Loucy (cell line): ENCODE measurements around the gene CHRNB4.

Experiments used
- H2AFZ ChIP-seq: fragments of 200-600 bp; sonication (generic); 2 replicates; pipeline ENCODE4 v1.6.0; 2016; ENCODE audit warnings: antibody characterized with exemption, mild to moderate bottlenecking, low read length, moderate library complexity
- H3F3A ChIP-seq: fragments of 200-600 bp; 2 replicates; pipeline ENCODE4 v1.6.0; 2016; ENCODE audit warnings: antibody characterized with exemption, low read depth, mild to moderate bottlenecking
- H3K27me3 ChIP-seq: fragments of 200-600 bp; sonication (generic); 2 replicates; pipeline ENCODE4 v1.6.1; 2014; ENCODE audit warnings: low read length, mild to moderate bottlenecking; ENCODE audit not compliant: insufficient read depth, poor library complexity, severe bottlenecking
- H3K36me3 ChIP-seq: fragments of 200-600 bp; sonication (generic); 2 replicates; pipeline ENCODE4 v1.6.1; 2016; ENCODE audit warnings: low read length; ENCODE audit not compliant: insufficient read depth
- H3K4me1 ChIP-seq: fragments of 200-600 bp; sonication (generic); 2 replicates; pipeline ENCODE4 v1.5.1; 2014; ENCODE audit warnings: low read length, mild to moderate bottlenecking; ENCODE audit not compliant: insufficient read depth, poor library complexity, severe bottlenecking
- H3K4me2 ChIP-seq: fragments of 200-600 bp; sonication (generic); 2 replicates; pipeline ENCODE4 v1.6.0; 2014; ENCODE audit warnings: antibody characterized with exemption, low read length, low read depth, mild to moderate bottlenecking; ENCODE audit not compliant: poor library complexity, severe bottlenecking
- H3K4me3 ChIP-seq: fragments of 200-600 bp; sonication (generic); 2 replicates; pipeline ENCODE4 v1.5.1; 2014; ENCODE audit warnings: low read length, mild to moderate bottlenecking, mixed read lengths; ENCODE audit not compliant: poor library complexity, severe bottlenecking
- H3K79me2 ChIP-seq: fragments of 200-600 bp; sonication (generic); 2 replicates; pipeline ENCODE4 v1.6.1; 2014; ENCODE audit warnings: low read length; ENCODE audit not compliant: insufficient read depth
- H3K9ac ChIP-seq: fragments of 200-600 bp; sonication (generic); 2 replicates; pipeline ENCODE4 v1.6.0; 2014; ENCODE audit warnings: mild to moderate bottlenecking, low read depth, low read length, moderate library complexity; ENCODE audit not compliant: poor library complexity, severe bottlenecking
- H3K9me2 ChIP-seq: fragments of 200-600 bp; sonication (generic); replicated peaks from 2 replicates; pipeline ENCODE4 v1.6.1; 2016; ENCODE audit warnings: low read depth, low read length, mixed read lengths
- H3K9me3 ChIP-seq: fragments of 200-600 bp; sonication (generic); 2 replicates; pipeline ENCODE4 v1.6.1; 2014; ENCODE audit warnings: mild to moderate bottlenecking, antibody characterized with exemption, low read length, low read depth; ENCODE audit not compliant: insufficient read depth
- H4K20me1 ChIP-seq: fragments of 200-600 bp; sonication (generic); 2 replicates; pipeline ENCODE4 v1.6.0; 2014; ENCODE audit warnings: antibody characterized with exemption, low read length, mild to moderate bottlenecking; ENCODE audit not compliant: insufficient read depth, poor library complexity, severe bottlenecking
- CTCF ChIP-seq: fragments of 200-600 bp; sonication (generic); conservative IDR thresholded peaks from 2 replicates; pipeline ENCODE4 v1.5.1; 2014; ENCODE audit warnings: mild to moderate bottlenecking, antibody characterized with exemption, low read length
- EZH2phosphoT487 ChIP-seq: fragments of 200-600 bp; IDR thresholded peaks from 2 replicates; pipeline ENCODE4 v1.6.1; 2018; ENCODE audit warnings: antibody characterized with exemption, mild to moderate bottlenecking, moderate library complexity, borderline replicate concordance

Gene CHRNB4

GRCh38 chr15:78623786-78624497 is 17.1 kb downstream of the CHRNB4 start:
- Histone ChIP-seq H3K4me3 (no peak overlapping the region), H3K9me2 (no peaks in the 10 kb centered on the region), H3K4me1 (peaks cover 14% of the 10 kb centered on the region), H3F3A (no peaks in the 10 kb centered on the region), H3K36me3 (no peaks in the 10 kb centered on the region), H2AFZ (no peak overlapping the region), H3K4me2 (no peak overlapping the region), H3K9me3 (no peaks in the 10 kb centered on the region), H3K79me2 (no peaks in the 10 kb centered on the region), H3K9ac (no peak overlapping the region), H4K20me1 (no peaks in the 10 kb centered on the region), H3K27me3 (peaks cover 26% of the 10 kb centered on the region)
- no peak for TF ChIP-seq CTCF
- TF ChIP-seq EZH2phosphoT487, result no peak

GRCh38 chr15:78621810-78622402 is 19.1 kb downstream of the CHRNB4 start:
- Histone ChIP-seq H3K36me3 (no peaks in the 10 kb centered on the region), H3K9me2 (no peaks in the 10 kb centered on the region), H3K4me3 (no peak overlapping the region), H3K4me1 (peaks cover 14% of the 10 kb centered on the region), H3K9ac (no peak overlapping the region), H3F3A (no peaks in the 10 kb centered on the region), H3K9me3 (no peaks in the 10 kb centered on the region), H2AFZ (no peak overlapping the region), H3K79me2 (no peaks in the 10 kb centered on the region), H3K27me3 (peaks cover 26% of the 10 kb centered on the region), H3K4me2 (no peak overlapping the region), H4K20me1 (no peaks in the 10 kb centered on the region)
- TF ChIP-seq CTCF, result no peak
- TF ChIP-seq EZH2phosphoT487, result no peak

- Histone ChIP-seq H3K9ac (no peak within 1 kb of the TSS), H3F3A (no peaks in the 10 kb centered on the region), H2AFZ (peak within 1 kb of the TSS; percentile 74), H3K79me2 (no peaks in the 10 kb centered on the region), H3K9me3 (no peaks in the 10 kb centered on the region), H3K4me2 (peak within 1 kb of the TSS; percentile 68), H3K36me3 (no peaks in the 10 kb centered on the region), H3K4me1 (peaks cover 9% of the 10 kb centered on the region), H3K27me3 (peaks cover 26% of the 10 kb centered on the region), H3K4me3 (peak within 1 kb of the TSS; percentile 58), H3K9me2 (no peaks in the 10 kb centered on the region), H4K20me1 (no peaks in the 10 kb centered on the region)
- TF ChIP-seq EZH2phosphoT487, result no peak
- no peak for TF ChIP-seq CTCF
These were observed 20.2 kb downstream of the CHRNB4 start, which contains the start of gene CHRNA3 for GRCh38 chr15:78620527-78621421. TSS of gene CHRNA3 (minus strand) at chr15:78620996. CDS start at chr15:78620794, 202 bp downstream.
